ENCODE results near the gene MYO10.

MYO10 gene

DNA sequence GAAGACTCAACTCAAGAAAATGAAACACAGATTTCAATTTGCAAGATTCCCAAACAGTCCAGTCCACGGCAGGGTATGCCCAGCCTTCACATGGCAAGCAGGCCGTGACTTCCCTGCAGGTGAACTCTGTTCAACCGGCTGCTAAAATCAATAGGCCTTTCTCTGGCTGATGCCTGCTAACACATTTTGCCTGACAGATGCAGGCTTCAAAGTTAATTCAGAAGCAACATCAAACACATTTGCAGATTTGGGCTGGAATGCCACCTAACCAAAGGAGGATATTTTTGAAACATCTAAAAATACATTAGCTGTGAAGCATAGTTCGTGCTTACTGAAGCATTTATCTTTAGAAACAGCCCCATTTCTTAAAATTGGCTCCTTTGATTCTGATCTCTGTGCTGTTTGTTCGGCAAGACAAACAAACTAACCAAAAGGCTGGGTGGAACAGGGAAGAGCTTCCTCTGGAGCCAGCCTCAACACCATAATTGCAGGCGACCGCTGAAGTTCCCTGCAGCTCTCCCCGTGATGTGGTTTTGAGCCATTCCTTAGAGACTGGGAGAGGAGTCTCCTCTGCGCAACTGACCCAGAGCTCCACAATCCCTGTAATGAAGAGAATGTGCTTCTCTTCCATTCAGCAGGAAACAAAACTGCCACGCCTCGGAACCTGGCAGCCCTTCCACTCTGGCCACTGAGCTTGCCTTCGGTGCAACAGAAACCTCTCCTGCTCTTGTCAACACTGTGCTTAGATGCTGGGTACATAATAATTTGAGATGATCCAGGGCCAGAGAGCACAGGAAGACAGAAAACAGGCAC is 126.5 kb downstream of the MYO10 start:
- no peak for DNase-seq

DNA sequence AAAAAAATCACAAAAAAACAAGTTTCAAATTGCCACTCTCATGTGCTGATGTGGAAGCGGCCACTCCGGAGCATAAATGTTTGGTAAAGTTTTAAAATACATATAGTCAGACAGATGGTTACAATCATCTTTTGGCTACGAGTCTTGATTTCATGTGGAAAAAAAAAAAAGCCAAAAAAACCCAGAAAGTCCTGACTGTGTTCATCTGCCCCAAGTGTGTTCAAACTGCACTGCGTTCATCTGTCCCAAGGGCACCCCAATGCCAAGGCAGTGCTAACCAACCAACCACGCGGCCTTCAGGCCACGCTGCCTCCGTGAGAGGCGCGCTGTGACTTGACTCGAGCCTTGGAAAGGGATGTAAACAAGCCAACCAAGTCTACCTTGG is 127.1 kb downstream of the MYO10 start:
- no peak for DNase-seq

DNA sequence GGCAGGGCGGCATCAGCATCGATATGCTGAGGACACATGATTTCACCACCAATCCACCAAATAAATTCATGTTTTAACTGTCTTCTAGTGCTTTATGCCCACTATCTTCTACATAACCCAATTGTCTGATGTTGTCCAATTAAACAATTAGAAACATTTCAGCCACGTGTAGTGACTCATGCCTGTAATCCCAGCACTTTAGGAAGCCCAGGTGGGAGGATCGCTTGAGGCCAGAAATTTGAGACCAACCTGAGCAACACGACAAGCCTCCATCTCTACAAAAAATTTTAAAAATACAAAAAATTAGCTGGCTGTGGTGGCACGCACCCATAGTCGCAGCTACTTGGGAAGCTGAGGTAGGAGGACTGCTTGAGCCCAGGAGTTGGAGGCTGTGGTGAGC is 128.1 kb downstream of the MYO10 start:
- DNase-seq: no peak

DNA sequence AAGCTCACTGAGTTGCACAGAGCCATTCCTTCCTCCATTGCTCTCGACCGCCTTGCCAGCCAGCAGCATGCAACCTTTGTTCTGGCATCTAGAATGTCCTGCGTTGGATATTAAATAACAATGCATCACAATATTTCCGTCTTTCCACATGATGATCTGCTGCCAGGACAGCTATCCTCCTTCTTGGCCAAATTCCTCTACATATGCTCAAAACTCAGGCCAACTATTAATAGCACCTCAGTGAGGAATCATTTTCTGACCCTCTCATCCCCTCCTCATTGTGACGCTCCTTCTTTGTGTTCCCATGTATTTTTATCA is 128.6 kb downstream of the MYO10 start:
- no peak for DNase-seq

DNA sequence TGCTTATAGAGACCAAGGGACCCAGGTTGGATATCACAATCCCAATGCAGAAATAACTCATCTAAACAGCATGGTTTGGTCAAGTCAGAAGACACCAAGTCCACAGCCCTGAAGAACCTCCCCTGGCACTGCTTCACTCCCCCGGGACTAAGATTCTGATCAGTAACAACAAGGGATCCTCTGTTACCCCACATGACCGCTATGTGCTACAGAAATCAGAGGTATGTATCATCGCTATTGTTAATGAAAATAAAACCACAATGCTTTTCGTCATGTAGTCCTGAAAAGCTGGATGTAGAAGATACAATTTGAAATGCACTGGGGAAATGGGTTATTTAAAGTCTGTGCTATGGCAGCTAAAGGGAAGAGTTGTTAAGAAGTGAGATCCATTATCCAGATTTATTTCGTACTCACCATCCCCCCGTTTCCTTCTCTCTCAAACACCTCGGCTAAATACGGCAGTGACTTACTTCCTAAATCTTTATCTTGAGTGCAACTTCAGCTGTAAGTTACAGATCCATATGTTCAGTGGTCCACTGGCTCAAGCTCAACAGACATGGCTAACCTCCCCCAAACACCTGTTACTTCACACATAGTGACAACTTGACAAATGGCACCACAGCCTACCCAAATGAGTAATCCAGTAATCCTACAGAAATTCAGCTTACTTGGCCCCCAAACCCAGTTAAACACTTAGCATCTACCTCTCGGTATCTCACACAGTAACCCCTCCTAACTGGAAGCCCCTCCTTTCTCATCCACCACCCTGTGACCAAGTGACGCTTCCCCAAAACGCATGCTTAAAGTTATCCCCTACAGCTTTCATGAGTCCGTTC is 129.2 kb downstream of the MYO10 start:
- no peak for DNase-seq

DNA sequence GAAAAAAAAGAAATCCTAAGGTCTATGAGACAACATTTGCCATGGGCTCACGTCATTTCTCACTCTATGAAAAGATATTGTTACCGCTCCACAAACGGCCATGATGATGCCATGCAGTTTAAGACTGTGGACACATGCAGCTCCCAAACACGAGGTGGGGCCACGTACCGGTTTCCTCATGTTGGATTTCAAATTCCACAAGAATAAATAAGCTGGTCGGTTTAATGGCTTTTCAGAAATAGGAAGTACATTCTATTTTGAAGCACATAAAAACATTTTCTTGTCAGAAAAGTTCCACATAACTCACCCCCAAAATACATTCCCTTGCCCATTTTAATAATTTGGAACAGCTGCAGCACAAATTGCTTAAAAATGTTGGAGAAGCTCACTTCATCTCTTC is 130.6 kb downstream of the MYO10 start:
- DNase-seq: no peak

DNA sequence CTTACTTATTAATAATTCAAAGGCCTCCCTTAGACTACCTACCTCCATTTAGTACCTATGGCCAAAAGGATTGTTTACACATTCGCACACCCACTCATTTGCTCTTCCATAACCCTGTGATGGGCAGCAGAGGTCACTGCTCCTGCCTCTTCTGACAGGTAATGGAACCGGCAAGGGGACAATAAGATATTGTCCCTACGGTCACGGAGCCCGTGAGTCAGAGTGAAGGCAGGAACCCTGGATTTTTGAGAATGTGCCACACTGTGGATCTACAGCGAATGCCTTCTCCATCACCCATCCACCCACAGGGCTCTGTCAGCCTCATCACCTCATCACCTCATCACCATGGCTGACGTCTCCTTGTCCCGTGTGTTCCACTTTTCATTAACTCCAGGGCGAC is 132.3 kb downstream of the MYO10 start:
- DNase-seq: no peak

DNA sequence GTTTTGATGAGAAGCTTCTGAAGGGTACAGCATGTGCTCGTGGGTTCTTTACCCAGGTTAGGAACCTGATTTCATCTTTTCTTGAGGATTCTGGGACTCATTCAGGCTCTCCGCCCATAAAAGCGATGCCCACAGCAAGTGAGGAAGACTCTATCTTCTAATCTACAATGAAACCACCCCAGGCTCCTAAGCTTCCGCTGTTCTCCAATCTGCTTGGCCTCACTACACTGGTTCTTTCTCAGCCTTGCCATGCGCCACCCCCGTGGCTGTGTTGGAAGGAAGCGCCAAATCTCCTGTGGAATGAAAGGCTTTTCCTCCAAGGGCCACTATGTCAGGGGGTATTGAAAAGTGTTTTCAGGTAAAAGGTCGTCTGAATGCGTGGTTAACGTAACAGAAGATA is 135.6 kb downstream of the MYO10 start:
- no peak for DNase-seq

DNA sequence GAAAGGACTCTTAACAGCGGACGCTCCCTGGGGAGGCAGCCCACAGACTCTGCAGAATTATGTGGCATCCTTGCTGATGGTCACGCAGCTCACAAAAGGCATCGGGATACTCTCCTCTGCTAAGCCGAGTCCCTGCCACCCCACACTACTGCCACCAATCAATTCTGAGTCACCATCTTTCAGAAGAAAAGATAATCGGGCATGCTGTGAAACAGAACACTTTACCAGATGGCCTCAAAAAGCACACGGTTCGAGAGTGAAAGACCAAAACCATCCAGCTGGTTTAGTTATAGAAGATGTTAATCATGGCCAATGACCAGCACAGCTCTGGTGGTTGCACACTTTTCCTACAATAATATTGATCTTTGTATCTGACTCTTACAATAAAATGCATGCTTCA is 136.3 kb downstream of the MYO10 start:
- no peak for DNase-seq

DNA sequence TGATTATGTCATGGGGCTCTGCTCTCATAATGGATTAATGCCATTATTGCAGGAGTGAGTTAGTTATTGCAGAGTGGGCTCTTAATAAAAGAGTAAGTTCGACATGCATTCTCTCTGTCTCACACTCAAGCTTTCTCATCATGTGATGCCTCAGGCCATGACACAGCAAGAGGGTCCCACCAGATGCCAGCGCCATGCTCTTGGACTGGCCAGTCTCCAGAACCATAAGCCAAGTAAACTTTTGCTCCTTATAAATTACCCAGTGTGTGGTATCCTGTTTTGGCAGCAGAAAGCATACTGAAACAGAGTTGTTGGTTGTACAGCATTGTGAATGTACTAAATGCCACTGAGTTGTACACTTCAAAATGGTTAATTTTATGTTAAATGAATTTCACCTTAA is 138.1 kb downstream of the MYO10 start:
- no peak for DNase-seq

DNA sequence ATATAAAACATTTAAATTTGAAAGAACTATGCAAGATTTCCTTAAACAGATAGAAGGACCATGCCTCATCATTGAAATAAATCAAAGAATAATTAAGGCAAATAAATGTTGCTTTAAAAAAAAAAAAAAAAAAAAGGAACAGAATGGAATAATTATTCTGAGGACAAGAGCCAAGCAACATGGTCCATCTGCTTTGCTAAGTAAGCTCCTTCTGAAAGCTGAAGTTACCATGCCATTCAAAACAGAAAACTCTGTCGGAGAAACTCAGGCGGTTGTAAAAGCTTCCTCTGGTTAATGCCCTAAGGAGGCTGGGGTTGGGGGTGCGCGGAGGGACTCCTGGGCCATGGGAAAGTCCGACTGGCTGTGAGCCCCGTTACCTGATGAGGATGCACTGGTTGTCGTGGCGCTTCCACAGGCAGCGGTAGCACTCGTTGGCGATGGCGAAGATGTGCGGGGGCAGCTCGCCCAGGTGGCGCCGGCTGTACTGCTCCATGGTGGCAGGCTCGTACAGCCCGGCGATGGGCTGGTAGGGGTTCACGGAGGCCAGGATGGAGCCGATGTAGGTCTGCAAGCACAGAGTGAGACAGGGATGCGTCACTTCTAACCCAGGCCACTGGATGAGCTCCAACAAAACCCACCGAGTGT is 141.7 kb downstream of the MYO10 start:
- no peak for DNase-seq

DNA sequence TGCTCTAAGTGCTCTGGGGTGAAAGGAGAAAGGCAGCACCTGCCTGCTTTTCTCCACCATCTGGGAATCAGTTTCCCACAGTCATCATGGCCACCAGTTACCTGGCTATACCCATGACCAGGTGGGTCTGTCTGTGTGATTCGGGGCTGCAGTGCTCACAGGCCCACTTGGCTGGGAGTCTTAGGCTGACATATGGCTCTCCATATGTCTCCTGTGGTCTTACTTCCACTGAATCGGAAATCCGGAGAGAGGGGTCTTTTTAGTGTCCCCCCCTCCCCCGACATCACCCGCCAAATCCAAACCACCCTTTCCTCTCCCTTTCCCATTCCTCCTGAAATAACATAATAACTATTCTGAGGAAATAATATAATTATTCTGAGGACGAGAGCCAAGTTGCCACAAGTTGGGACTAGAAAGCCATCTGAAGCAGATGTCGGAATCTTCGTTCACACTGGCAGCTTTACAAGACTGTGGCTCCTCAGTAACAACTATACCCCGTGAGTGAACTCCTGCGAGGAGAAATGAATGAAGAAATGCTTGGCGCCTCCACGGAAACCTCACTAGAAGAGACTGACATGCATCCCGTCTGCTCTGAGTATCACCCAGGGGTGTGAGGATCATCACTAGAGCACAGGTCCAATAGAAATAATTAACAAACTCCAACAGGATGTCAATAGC is 143.4 kb downstream of the MYO10 start:
- DNase-seq: no peak

DNA sequence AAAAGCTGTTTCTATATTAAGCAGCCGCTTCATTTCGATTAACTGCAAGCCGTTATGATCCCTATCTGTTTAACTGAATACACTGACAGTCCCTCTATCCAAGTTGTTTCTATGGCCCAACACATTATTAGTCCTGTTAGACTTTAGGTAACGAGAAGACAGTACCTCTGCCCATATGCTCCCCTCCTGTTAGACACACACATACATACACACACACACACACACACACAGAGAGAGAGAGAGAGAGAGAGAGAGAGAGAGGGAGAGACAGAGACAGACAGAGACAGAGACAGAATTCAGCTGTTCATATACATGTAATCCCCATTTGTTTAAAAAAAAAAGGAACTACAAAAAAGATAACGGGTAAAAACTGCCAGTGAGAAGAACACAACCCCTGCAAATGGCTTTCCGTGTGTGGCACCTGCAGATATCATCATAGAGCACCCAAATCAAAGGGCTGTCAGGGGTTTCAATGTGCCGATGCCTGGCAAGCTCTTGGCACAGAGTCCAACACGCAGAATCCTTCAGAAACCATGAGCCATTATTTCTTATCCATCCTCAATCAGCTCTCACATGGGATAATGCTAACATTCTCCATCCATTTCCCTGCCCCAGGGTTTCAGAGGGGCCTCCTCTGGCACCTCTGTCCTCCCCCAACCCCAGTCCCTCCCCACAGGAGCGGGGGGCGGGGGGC is 144.0 kb downstream of the MYO10 start:
- DNase-seq: no peak

DNA sequence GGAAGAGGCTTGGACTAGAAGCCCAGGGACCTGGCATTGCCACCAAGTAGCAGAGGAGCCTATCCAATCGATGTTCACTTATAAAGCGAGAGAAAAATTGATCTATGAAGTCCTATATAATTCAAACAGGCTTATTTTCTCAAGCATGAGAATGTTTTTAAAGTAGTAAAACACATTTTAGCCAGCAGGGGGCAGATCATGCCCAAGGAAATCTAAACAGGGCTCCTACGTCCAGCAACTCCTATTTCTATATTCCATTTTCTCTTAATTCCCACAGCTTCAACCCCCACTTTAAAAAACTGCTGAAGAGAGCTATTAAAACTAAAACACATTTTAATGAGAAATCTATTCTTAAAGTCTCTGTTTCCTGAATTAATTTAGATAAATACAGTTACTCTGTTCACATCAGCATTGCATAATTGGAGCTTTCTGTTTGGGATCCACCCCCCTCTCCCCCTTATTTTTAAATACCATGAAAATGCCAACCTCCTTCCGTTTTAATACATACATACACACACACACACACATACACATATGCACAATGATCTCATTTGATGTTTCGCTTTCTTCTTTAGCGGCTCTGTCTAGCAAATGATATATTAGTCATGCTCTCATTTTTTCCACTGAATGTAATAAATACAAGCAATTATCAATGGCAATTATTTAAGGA is 144.9 kb downstream of the MYO10 start:
- DNase-seq: no peak

DNA sequence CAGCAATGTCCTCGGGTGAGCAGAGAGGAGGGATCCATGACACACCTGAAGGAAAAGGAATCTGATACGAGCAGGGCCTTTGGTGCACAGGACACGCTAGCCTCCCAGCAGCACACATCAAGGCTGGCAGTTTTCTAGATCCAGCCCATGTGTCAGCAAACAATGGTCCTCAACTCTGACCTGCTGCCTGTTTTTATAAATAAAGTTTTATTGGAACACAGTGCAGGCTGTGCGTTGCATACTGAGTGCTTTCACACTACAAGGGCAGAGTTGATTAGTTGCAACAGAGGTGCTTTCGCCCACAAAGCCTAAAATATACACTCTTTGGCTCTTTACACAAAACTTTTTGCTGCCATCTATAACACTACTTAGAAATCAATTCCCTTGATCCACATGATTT is 147.1 kb downstream of the MYO10 start:
- DNase-seq: no peak

DNA sequence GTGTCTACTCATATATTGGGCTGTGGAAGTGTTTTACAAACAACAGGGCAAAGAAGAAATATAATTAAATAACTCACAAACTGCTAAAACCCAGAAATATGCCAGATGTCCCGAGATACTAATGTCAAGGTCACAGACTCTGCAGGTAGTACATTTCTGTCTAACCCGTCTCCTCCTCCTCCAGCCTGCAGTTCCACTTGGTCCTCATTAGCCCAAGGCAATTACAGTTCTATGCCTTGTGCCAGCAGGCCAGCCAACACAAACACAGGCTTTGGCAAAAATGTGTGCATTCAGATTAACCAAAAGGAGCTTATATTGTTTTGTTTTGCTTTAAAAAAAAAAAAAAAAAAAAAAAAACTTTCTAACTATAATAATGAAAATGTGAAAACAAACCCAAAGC is 148.8 kb downstream of the MYO10 start:
- no peak for DNase-seq

DNA sequence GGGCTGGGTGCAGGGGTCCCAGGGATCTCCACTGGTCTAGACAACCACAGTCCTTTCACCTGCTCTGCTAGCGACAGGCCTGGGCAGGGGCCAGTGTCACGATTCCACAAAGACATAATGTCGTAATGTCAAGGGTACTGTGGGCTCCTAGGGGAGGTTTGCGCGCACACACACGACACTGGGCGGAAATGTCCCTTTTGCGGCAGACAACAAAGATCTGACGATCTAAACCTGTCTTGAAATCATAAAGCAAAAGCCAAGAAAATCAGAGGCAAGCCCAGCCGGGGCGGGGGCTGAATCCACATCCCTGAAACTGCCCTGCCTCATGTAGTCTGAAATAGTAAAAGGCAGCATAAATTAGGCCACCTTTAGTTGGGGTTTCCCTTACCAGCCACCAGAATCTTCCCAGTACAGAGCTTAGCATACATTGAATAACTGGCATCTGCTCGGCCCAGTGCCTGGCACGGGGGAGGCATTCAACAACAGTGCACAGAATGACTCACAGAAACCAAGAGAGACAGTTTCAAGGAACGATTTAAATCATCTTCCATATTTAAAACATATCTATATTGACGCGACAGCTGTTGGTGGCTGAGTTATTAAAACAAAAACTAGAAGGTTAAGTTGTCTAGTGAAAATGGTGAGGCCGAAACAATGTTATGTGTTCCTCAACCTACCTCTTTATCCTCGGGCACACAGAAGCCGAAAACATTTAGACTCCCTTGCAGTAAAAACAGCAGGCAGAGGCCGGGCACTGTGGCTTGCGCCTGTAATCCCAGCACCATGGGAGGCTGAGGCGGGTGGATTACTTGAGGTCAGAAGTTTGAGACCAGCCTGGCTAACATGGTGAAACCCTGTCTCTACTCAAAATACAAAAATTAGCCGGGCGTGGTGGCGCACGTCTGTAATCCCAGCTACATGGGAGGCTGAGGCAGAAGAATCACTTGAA is 151.0 kb downstream of the MYO10 start:
- no peak for DNase-seq

DNA sequence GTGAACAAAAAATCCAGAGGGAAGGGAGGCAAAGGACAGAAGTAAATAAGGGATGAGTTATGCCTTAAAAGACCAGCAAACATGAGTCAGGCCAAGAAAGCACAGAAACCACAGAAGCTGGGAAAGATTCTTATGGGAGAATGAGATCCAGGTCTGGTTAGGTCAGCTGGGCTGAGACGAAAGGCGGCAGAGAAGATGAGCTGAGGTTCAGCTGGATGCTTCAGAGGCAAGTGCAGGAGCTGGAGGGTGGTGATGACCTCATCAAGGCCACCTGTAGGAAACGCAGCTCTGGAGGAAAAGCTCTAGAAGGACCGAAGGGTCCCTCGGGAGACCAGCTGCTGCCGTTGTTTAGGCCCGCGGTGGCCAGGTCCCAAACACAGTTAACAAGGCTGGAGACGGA is 152.0 kb downstream of the MYO10 start:
- no peak for DNase-seq

DNA sequence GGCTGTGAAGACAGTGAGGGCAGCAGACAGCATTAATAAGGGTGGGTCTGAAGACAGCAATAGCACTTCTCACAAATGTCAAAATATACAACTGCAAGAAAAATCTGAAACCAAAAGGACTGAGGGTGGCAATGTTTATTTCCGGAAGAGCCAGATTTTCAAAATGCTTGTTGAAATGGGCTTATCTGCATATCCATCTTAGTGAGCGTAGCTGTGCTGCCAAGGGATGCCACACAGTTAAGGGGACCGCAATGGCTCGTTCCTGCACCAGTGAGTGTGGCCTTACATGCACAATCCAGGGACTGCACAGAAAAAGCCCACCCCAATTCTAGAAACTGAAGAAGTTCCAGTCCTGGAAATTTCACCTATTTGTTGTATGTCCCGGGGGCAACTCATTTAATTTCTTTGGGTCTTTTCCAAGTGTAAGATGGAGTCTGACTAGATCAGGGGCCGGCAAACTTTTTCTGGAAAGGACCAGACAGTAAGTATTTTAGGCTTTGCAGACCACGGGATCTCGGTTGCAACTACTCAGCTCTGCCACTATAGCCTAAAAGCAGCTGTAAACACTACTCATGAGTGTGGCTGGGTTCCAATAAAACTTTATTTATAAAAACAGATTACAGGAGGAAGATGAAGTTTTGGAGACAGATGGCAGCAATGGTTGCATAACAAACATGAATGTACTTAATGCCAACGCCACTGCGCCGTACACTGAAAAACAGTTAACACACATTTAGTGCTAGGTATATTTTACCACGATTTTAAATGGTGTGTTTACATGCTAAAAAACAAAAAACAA is 154.1 kb downstream of the MYO10 start:
- DNase-seq: no peak

DNA sequence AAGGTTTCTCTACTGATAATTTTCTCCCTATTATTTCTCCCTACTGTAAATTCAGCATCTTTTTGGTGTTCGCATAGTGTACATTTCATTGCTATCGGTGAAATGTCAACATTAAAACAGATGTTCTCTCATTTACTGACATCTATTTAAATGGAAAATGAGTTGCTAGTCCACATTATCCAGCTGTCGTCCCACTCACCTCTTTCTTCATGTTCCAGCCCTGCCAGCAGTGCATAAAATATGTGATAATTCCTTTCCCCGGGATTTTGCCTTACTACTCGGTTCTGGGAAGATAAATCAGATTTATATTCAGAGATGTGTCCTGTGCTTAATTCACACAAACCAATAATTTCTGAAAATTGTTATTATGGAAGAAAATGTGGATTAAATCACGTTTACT is 155.8 kb downstream of the MYO10 start:
- no peak for DNase-seq

All from activated T-cell treated with anti-CD3 and anti-CD28 coated beads, Interleukin-2, amount 50 U/mL, for 1 hour (primary cell).